Measurements from ENCODE around the gene SFI1.
"Not testable (repeated sequence)": the region's sequence is repeated elsewhere in the genome, so short reads cannot be mapped to it uniquely, and the experiment has no call there.

SFI1 gene

DNA sequence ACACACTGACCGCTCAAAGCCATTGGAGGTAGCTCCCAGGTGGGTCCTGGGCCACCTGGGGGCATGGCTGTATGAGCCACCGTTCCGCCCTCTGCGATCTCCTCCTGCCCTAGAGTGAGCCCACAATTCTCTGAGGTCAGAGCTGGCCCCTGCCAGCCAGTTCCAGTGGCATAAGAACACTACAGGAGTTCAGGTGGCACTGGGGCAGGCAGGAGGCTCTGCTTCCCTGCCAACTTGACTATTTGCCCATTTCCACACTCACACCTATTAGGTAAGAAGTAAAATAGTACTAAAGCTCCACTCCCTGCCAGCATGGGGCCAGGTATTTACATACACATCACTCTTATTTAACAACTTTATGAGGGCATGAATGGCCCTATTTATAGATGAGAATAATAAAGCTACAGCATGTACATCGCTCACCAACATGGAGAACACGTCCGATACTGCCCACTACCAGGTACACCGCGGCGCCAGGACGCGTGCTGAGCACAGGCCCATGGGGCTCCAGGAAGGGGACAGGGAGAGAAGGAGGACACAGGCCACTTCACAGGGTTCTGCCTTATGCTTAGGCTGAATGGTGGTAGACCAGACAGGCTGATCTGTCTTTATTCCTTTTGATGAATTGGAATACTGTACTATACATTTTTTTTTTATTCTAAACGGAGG is 139.4 kb downstream of the SFI1 start:
- no peak for DNase-seq (ENCODE audit: low read depth)

DNA sequence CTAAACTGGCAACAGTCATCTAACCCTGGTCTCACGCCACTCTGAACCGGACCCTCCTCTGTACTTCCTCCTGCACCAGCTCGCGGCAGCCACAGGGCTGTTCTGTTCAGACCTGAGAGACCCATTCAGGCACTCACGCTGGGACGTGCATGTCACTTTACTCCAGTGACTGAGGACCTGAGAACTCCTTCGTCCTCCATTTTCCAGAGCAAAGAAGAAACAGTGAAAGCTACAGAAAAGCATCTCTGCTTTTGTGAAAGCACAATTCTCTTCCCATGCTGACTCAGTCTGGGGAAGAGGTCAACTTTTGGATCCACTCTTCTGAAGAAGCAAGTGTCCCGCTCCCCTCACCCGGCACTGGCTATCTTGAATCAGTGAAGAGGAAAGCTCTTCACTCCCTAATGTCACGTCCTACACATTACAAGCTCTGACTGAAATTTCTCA is 141.1 kb downstream of the SFI1 start:
- no peak for DNase-seq (ENCODE audit: low read depth)

DNA sequence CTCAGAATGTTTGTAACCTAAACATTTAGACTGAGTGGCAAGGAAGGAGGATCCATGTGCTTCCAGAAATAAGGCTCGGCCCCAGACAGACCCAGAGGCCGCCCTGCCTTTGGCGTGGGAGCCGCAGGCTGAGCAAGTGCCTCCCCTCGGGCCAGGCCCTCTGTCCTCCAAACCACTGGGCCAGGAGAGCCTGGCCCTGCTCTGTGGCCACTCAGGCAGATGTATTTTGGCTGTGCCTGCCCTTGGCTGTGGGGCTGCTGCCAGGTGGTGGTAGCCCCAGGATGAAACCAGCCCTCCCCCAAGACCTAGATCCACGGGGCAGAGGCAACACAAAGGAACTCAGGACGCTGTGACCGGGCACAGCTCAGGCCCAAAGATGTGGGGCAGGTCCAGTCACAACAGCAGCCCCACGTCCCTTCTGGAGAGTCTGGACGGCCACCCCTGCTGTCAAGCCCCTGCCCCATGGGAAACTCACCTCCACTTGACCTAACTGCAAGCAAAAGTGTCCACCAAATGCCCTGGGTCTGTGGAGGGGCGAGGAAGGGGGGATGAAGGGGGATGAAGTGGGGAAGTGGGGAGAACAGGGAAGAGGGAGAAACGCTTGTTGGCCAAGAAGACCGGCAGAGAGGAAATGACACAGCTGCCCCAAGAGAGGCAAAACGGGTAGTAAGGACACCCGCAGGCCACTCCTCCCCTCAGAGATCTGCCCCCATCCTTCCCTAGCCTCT is 141.7 kb downstream of the SFI1 start:
- DNase-seq (ENCODE audit: low read depth), result no peak

DNA sequence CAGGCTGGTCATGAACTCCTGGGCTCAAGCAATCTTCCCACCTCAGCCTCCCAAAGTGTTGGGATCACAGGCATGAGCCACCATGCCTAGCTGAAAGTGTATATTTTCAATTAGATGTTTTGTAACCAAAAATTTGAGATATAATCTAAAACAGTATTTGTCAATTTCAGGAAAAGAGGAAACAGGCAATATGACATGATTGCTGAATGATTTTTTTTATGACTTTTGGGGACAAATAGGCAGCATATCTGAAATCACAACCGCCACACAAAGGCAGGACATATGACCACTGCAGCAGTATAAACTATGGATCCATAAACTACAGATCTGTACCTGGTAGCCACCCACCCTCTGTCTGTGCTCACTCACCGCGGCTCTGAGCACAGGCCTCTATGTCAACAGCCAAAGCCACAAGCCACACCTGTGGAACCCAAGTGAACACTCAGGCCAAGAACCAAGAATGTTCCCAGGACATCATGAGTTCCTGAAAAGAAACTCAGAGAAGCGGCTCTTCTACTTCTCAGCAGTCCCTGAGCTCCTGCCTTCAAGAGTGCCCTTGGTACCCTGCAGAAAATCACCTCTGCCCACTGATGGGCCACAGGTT is 143.2 kb downstream of the SFI1 start:
- no peak for DNase-seq (ENCODE audit: low read depth)

DNA sequence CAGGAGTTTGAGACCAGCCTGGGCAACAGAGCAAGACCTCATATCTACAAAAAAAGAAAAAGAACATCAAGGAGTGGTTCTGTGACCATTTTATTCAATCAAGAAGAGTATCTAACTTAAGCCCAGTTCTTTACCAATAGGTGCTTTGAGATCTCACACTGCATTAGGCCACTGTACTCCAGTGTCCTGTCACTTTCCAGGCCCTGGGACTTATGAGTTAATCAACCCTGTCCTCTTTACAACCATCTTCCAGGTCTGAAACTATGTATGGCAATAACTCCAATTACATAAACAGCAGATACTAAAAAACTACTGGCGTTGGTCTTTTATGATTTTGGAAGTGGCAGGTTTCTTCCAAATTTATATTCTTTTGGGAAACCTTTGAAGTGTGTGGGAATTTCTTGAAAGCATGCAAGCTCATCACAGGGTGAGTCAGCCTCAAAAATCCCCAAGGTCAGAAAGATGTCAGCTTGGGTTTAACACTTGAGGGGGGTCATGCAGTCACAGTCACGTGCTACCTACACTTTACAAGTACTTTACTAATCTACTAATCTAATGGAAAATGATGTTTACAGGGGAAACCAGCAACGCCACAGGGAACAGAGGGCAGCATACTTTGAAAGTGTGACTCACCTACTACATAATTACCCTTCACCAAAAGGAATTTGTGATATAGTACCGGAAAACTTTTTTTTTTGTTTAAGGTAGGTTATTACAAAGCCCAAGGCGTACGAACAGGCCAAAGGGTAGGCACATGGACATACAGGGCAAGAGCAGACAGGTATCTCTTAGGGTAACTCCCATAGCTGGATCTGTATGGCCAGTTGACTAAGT is 150.1 kb downstream of the SFI1 start:
- DNase-seq (ENCODE audit: low read depth), result no peak

DNA sequence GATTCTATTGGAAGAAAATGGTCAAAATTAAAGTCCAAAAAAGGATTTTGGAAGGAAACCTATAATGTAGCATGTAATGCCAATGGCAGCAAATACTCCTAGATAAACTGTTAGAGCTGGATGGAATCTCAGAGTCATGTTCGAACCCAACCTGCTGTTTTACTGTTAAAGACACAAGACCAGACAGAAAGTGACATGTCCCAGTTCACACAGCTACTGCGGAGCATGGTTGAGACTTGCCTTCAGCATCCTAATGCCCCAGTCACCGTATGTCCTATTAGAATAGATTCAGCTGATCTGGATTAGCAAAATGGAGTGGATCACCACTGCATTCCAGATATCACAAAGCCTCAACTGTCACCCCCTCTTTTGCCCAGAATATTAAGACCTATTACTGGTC is 150.7 kb downstream of the SFI1 start:
- no peak for DNase-seq (ENCODE audit: low read depth)

DNA sequence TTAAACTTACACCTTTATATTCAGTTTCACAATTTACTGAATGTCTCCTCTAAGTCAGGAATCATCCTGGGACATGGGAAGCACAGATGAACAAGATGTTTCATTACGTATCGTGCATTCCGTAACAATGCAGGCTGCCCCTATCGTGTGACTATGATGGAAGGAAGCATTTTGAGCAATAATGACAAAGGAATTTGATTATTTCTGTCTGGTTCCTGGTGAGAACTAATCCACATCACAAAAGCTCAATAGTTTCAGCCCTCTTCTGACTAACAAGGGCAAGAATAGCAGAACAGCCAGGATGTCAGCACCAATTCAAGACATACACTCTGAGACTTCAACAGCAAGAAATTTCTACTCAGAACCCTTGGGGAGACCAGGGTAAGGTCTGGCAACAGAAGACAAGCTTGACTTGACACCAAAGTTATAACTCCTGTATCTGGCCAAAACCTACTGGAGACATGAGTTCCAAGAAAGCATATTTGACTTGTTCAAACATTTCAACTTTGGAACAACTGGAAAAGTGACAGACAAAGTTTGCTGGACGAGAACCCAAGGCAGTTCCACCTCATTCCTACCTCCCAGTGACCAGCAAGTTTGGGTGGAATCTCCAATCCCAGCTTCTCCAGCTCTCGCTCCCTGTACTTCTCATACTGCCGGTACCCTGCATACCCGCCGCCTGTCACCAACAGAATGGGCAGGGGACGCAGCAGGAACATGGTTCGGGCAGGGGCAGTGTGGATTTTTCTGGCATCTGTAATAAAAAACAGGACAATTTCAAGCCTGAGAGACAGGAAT is 151.4 kb downstream of the SFI1 start:
- DNase-seq (ENCODE audit: low read depth), result no peak

DNA sequence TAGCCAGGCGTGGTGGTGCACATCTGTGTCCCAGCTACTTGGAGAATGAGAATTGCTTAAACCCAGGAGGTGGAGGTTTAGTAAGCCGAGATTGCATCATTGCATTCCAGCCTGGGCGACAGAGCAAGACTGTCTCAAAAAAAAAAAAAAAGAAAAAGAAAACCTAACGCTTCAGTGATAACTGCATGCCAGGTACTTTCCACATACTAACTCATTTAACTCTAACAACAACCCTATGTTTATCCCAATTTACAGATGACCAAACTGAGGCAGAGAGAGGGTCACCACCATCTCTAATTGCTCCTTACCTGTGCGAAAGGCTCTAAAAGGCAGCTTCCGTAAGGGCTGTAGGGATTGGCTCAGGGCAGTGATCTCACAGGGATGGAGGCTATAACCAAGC is 154.1 kb downstream of the SFI1 start:
- DNase-seq (ENCODE audit: low read depth), result no peak

DNA sequence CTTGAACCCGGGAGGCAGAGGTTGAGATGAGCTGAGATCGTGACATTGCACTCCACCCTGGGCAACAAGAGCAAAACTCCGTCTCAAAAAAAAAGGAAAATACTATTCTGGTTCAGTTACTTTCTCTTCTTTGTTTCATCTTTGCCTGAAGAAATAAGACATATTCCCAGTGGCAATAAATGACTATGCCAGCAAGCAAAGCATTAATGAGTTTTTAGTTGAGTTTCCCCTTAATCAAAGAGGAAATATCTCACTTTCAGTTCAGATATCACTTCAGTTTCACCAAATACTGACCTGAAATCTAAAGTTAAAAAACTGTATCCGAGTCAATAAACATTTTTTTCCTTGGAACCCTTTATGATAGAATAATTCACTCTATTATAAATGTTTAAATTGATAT is 155.3 kb downstream of the SFI1 start:
- no peak for DNase-seq (ENCODE audit: low read depth)

DNA sequence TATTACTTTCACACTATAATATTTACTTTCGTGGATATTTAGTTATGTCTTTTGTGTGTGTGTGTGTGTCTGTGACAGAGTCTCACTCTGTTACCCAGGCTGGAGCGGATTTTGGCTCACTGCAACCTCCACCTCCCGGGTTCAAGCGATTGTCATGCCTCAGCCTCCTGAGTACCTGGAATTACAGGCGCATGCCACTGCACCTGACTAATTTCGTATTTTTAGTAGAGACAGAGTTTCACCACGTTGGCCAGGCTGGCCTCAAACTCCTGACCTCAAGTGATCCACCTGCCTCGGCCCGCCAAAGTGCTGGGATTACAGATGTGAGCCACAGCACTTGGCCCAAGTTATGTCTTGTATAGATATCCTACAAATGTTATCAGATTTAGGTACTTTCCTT is 155.8 kb downstream of the SFI1 start:
- no peak for DNase-seq (ENCODE audit: low read depth)

DNA sequence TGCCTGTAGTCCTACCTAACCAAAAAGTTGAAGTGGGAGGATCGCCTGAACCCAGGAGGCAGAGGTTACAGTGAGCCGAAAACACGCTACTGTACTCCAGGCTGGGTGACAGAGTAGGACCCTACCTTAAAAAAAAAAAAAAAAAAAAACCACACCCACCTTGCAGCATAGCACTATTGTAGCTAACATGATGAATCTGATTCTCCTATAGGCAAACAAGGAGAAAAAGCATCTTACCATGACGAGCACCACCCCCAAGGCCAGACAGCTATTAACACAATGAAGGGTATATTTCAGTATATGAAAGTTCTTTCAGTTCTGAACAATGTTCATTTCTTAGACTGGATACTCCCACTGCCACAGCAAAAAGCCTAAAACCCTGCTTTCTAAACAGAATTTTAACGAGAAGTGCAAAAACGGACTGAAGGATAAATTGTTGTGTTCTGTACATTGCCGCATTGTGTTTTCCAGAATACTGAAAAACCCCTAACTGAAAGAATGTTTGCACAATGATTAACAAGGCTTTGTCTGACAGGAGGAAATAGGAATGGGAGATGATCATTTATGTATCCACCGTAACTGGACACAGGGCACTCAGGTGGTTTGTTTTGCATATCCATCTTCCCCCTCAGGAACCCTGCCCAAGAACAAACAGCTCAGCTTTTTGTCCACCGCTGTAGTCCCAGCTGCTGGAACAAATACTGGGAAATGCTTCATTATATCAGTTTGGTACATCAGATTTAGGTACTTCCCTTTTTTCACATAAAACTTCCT is 156.8 kb downstream of the SFI1 start:
- DNase-seq (ENCODE audit: low read depth), result no peak

DNA sequence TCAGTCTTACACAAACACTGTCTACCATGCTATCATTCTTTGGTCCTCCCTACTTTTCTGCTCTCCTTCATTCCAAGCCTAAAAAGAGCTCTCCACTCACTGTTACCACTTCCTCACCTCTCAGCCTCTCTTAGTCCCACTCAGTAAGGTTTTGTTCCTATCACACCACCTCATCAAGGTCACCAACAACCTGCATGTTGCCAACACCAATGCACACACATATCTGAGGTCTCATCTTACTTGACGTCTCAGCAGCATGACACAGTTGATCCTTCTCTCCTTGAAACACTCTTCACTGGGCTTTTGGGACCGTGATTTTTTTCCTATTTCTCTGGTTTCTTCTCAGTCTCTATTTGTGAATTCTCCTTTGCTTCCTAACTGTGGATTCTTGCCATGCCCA is 157.6 kb downstream of the SFI1 start:
- DNase-seq (ENCODE audit: low read depth), result no peak

DNA sequence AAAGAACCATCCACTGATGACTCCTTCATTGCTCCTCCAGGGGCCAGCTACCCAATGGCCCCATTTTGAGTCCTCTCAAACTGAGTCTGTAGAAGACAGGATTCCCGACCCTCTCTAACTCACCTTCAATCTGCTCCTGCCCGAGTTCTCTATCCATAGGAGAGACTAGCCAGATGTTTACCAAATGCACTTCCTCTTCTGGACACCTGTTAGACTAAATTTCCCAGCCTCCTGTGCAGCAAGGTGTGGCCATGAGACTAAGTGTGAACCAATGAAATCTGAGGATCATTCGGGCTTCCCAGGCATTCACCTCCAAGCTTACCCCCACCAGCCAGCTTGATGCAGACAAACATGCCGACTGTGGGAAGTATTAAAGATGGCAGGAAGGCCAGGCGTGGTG is 158.1 kb downstream of the SFI1 start:
- DNase-seq (ENCODE audit: low read depth), result no peak

DNA sequence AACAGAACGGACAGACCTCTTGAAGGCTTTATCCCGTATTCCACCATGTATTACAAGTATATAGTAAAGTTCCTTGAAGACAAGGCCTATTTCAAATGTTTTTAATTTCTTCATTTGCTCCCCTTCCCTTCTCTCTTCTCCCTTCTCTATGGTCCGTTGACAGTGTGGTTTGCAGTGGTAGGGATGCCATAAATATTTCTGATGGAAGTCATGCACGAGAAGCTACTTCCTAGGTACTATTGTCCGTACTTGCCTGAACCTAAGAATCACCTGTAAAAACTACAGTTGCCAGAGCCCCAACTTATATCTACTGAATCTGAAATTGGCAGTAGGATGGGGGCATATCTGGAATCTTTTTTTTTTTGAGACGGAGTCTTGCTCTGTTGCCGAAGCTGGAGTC is 162.9 kb downstream of the SFI1 start:
- DNase-seq (ENCODE audit: low read depth), result no peak

DNA sequence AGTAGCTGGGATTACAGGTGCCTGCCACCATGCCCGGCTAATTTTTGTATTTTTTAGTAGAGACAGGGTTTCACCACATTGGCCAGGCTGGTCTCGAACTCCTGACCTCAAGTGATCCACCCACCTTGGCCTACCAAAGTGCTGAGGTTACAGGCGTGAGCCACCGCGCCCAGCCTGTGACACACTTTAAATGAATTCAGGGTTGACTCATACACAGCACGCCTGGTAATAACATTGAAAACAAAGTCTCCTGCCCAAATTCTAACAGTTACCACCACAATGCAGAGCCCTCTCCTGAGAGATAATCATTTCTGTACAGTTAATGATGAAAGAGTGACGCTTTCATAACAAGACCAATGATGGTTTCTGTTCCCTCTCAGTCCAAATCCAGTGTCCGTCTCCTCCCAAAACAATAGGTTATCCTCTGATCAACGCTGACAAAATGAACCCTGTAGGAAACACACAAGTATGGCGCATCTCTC is 164.6 kb downstream of the SFI1 start:
- not testable (repeated sequence) for DNase-seq (ENCODE audit: low read depth)

DNA sequence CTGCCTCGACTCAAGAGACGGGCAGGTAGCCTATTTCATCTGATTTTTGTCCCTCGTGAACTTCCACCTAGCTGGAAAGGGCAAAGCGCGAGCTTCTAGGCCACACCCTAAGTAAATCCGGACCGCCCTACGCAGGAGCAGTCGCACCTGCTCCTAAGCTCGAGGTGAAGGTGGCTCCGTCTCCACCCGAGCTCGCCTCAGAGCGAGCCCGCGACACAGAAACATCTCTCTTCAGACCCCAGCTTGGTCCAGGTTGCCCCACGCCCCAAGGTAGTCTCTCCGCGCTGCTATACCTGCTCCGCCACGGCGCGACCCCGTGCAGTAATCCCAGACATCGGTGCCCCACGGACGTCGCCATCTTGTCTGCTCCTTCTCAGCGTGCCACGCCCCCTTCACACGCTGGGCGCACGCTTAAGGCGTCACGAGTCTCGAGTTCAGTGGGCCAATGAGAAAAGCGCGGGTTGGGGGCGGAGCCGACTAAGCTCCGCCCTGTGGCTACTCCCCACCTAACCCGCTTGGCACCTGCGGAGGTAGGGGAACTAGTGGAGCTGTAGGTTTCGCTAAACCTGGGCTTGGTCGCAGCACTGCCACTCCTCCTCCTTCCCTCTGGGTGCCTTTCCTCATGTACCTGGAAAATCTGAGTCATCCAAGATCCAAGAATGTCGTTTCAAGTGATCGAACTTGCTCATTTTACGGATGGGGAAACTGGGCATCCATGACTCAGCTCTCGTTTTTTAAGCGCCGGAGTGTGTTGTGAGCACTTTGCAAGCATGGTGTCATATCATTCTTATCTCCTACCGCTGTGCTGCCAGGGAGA is 165.7 kb downstream of the SFI1 start, which contains the start of gene PISD:
TSS of gene PISD (minus strand) at position 365 of the 817 bp plus-strand sequence. CDS start at position 358, 7 bp downstream.
- DNase-seq (ENCODE audit: low read depth), result peak; percentile 96

DNA sequence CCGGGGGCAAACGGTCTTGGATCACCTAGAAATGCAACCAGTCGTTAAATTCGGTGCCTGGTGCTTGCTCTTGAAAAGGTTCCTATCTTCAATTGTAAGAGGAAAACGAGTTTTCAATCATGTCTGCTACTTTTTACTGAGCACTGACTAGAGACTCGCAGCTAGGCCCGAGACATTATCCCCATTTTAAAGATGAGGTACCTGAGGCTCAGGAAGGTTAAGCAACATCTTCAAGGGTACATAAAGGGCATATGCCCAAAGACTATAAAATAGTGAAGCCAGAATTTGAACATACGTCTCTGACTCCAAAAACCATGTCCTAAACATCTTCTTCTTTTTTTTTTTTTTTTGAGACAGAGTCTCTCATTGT is 166.3 kb downstream of the SFI1 start:
- no peak for DNase-seq (ENCODE audit: low read depth)

All from T follicular helper cell (primary cell).